ENCODE data around the gene ANXA4. TPM values are rescaled to one million over a fixed set of nuclear protein-coding genes. Genes with fewer than 3 reads are reported as not detected.

Gene ANXA4
- total and polyA plus RNA-seq, 2 experiments from 2014 or later = 35.7 to 113 TPM

DNA sequence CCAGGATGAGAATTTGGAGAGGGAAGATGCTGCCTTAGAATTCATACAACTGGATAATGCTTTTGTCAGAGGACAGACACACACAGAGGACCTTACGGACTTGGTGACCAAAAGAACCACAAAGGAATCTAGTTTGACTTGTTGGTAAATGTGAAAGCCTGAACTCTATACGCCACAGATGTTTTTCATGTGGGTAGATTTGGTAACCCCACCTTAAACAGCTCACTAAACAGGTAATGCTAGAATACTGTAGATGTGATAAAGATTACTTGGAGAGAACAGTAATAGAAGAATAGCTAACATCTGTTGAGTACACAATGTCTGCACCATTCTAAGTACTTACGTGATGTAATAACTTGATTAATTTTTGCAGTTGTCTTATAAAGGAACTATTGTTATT lies 24.1 kb downstream of the ANXA4 start:
- TF ChIP-seq EZH2 (IDR thresholded peaks at IDR 0.05; ENCODE audit: insufficient read depth, poor library complexity, severe bottlenecking) (no peak), EZH2phosphoT487 (IDR thresholded peaks at IDR 0.05; ENCODE audit: insufficient read depth, low read depth) (no peak)
- H3K27me3 ChIP-seq (replicated peaks; ENCODE audit: insufficient read depth) = no peaks in the 10 kb centered on the region
- H4K20me1 ChIP-seq (ENCODE audit: insufficient read depth) = no peaks in the 10 kb centered on the region
- H3K4me3 ChIP-seq = no peak overlapping the region
- no peak overlapping the region for H2AFZ ChIP-seq
- in situ Hi-C loops (cut with MboI) = no loop called here
- H3K36me3 ChIP-seq (ENCODE audit: low read depth) = no peaks in the 10 kb centered on the region
- H3K9me3 ChIP-seq (ENCODE audit: low read depth) = no peaks in the 10 kb centered on the region
- H3F3A ChIP-seq (ENCODE audit: insufficient read depth) = peaks cover 40% of the 10 kb centered on the region
- WGBS, 2 experiments (ENCODE audit: low coverage in 1 of 2, low lambda C conversion rate in 2 of 2, missing lambda C conversion rate in 2 of 2) = 75 to 79% methylated on average over 3 of the region's 3 CpGs
- H3K4me2 ChIP-seq (ENCODE audit: unreplicated experiment) = no peak overlapping the region
- H3K27ac ChIP-seq = no peak overlapping the region
- no peaks in the 10 kb centered on the region for H3K9me2 ChIP-seq (ENCODE audit: insufficient read depth)
- no peak overlapping the region for H3K9ac ChIP-seq
- DNase-seq = no peak
- peaks cover 48% of the 10 kb centered on the region for H3K4me1 ChIP-seq (ENCODE audit: insufficient read depth)
- H3K79me2 ChIP-seq (ENCODE audit: insufficient read depth) = peaks cover 68% of the 10 kb centered on the region

DNA sequence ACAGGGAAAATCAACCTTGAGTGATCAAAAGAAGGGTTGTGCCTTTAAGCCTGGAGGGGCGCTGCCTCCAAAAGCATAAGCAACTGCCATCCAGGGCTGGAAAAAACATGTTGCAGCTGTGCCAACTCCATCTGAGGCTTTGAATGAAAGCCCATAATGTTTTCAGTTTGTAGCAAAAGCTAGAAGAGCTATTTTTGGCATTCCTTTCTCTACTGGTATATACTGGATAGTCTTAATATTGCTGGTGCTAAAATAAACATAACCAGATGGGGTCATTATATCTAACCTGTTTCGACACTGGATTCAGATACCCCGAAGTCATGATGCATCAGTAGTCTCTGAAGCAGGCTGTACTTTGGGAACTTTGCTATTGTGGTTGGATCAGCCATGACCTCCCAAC lies 25.1 kb downstream of the ANXA4 start:
- Histone ChIP-seq H3K27ac (peak overlapping the region; percentile 93), H4K20me1 (ENCODE audit: insufficient read depth) (no peaks in the 10 kb centered on the region), H3K9me2 (ENCODE audit: insufficient read depth) (no peaks in the 10 kb centered on the region), H3K9me3 (ENCODE audit: low read depth) (no peaks in the 10 kb centered on the region), H3K27me3 (replicated peaks; ENCODE audit: insufficient read depth) (no peaks in the 10 kb centered on the region), H3K4me1 (ENCODE audit: insufficient read depth) (peaks cover 54% of the 10 kb centered on the region), H3K36me3 (ENCODE audit: low read depth) (no peaks in the 10 kb centered on the region), H3F3A (ENCODE audit: insufficient read depth) (peaks cover 46% of the 10 kb centered on the region), H3K79me2 (ENCODE audit: insufficient read depth) (peaks cover 69% of the 10 kb centered on the region), H2AFZ (peak overlapping the region; percentile 35; the same call in 1 of the 2 replicates), H3K4me2 (ENCODE audit: unreplicated experiment) (peak overlapping the region; percentile 61), H3K9ac (peak overlapping the region; percentile 76), H3K4me3 (no peak overlapping the region)
- DNase-seq = peak; percentile 83
- TF ChIP-seq EZH2phosphoT487 (IDR thresholded peaks at IDR 0.05; ENCODE audit: insufficient read depth, low read depth) = no peak
- no peak for TF ChIP-seq EZH2 (IDR thresholded peaks at IDR 0.05; ENCODE audit: insufficient read depth, poor library complexity, severe bottlenecking)
- in situ Hi-C loops (cut with MboI) = no loop called here
- WGBS, 2 experiments (ENCODE audit: low coverage in 1 of 2, low lambda C conversion rate in 2 of 2, missing lambda C conversion rate in 2 of 2) = 10 to 12% methylated on average over 3 of the region's 3 CpGs

DNA sequence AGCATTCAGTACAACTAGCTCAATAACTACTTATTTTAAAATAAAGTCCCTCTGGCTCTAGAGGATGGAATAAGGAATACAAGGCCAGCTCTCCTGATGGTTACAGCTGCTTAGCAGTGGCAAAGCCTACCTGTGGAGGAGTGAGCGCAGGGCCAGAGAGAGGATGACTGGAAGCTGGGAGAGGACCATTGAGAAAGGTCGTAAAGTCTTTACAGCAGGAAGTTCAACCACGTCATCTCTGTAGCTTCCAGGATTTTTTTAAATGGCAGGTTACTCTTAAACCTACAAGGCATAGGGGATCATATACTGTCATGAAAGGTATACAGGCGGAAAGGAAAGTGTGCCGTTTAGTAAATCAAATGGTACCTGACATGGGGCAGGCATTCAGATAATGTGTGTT lies 26.3 kb downstream of the ANXA4 start:
- Histone ChIP-seq H3K9ac (no peak overlapping the region), H3K4me1 (ENCODE audit: insufficient read depth) (peaks cover 45% of the 10 kb centered on the region), H4K20me1 (ENCODE audit: insufficient read depth) (no peaks in the 10 kb centered on the region), H3K36me3 (ENCODE audit: low read depth) (no peaks in the 10 kb centered on the region), H3K9me2 (ENCODE audit: insufficient read depth) (no peaks in the 10 kb centered on the region), H3K27ac (no peak overlapping the region), H2AFZ (no peak overlapping the region), H3K27me3 (replicated peaks; ENCODE audit: insufficient read depth) (no peaks in the 10 kb centered on the region), H3K9me3 (ENCODE audit: low read depth) (no peaks in the 10 kb centered on the region), H3K79me2 (ENCODE audit: insufficient read depth) (peaks cover 76% of the 10 kb centered on the region), H3F3A (ENCODE audit: insufficient read depth) (peaks cover 45% of the 10 kb centered on the region), H3K4me2 (ENCODE audit: unreplicated experiment) (no peak overlapping the region), H3K4me3 (no peak overlapping the region)
- no peak for TF ChIP-seq EZH2phosphoT487 (IDR thresholded peaks at IDR 0.05; ENCODE audit: insufficient read depth, low read depth)
- no peak for TF ChIP-seq EZH2 (IDR thresholded peaks at IDR 0.05; ENCODE audit: insufficient read depth, poor library complexity, severe bottlenecking)
- WGBS, 2 experiments (ENCODE audit: low coverage in 1 of 2, low lambda C conversion rate in 2 of 2, missing lambda C conversion rate in 2 of 2) = 90 to 91% methylated on average over 5 of the region's 5 CpGs
- in situ Hi-C loops (cut with MboI) = no loop called here
- no peak for DNase-seq

DNA sequence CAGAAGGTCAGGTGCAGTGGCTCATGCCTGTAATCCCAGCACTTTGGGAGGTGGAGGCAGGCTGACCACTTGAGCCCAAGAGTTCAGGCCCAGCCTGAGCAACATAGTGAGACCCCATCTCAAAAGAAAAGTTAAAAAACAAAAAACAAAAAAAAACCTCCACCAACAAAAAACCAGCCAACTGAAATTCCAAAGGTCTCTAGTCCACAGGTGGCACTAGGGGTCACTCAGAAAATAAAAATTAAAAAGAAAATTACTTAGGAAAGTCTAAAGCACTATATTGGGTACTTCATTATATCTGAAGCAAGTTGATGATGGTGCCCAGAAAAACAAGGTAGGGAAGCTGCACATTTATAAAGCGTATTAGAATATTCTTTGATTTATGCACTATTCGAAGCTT lies 26.9 kb downstream of the ANXA4 start:
- Histone ChIP-seq H2AFZ (no peak overlapping the region), H3K36me3 (ENCODE audit: low read depth) (no peaks in the 10 kb centered on the region), H3K9me3 (ENCODE audit: low read depth) (no peaks in the 10 kb centered on the region), H3K9me2 (ENCODE audit: insufficient read depth) (no peaks in the 10 kb centered on the region), H3K79me2 (ENCODE audit: insufficient read depth) (peaks cover 74% of the 10 kb centered on the region), H3K27me3 (replicated peaks; ENCODE audit: insufficient read depth) (no peaks in the 10 kb centered on the region), H3F3A (ENCODE audit: insufficient read depth) (peaks cover 45% of the 10 kb centered on the region), H3K27ac (no peak overlapping the region), H4K20me1 (ENCODE audit: insufficient read depth) (no peaks in the 10 kb centered on the region), H3K4me2 (ENCODE audit: unreplicated experiment) (no peak overlapping the region), H3K9ac (no peak overlapping the region), H3K4me3 (no peak overlapping the region), H3K4me1 (ENCODE audit: insufficient read depth) (peaks cover 45% of the 10 kb centered on the region)
- no peak for DNase-seq
- in situ Hi-C loops (cut with MboI) = no loop called here
- TF ChIP-seq EZH2phosphoT487 (IDR thresholded peaks at IDR 0.05; ENCODE audit: insufficient read depth, low read depth) (no peak), EZH2 (IDR thresholded peaks at IDR 0.05; ENCODE audit: insufficient read depth, poor library complexity, severe bottlenecking) (no peak)
- WGBS, 2 experiments (ENCODE audit: low coverage in 1 of 2, low lambda C conversion rate in 2 of 2, missing lambda C conversion rate in 2 of 2) = 95 to 96% methylated on average over 2 of the region's 2 CpGs

DNA sequence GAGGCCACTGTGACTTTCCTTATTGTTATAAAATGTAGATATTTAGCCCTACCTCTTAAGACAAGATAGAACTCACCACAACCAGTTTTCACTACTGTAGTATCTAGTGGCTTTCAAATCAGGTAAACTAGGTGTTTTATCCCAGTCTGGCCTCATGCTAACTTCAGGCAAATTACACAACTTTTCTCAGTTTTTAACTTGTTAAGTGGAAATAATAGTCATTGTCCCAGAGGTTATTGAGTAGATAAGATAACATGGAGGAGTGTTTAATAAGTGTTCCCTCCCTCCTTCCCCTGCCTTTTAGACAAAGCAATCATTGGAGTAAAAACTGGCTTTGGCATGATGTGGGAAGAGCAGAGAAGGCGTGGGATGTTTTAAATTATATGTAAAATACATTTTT lies 27.3 kb downstream of the ANXA4 start:
- no peak for TF ChIP-seq EZH2 (IDR thresholded peaks at IDR 0.05; ENCODE audit: insufficient read depth, poor library complexity, severe bottlenecking)
- TF ChIP-seq EZH2phosphoT487 (IDR thresholded peaks at IDR 0.05; ENCODE audit: insufficient read depth, low read depth) = no peak
- Histone ChIP-seq H3F3A (ENCODE audit: insufficient read depth) (peaks cover 40% of the 10 kb centered on the region), H3K27me3 (replicated peaks; ENCODE audit: insufficient read depth) (no peaks in the 10 kb centered on the region), H3K9me2 (ENCODE audit: insufficient read depth) (no peaks in the 10 kb centered on the region), H3K79me2 (ENCODE audit: insufficient read depth) (peaks cover 73% of the 10 kb centered on the region), H3K36me3 (ENCODE audit: low read depth) (no peaks in the 10 kb centered on the region), H4K20me1 (ENCODE audit: insufficient read depth) (no peaks in the 10 kb centered on the region), H2AFZ (peak overlapping the region; percentile 33; the same call in 1 of the 2 replicates), H3K4me1 (ENCODE audit: insufficient read depth) (peaks cover 45% of the 10 kb centered on the region), H3K9ac (peak overlapping the region; percentile 77), H3K4me2 (ENCODE audit: unreplicated experiment) (no peak overlapping the region), H3K27ac (peak overlapping the region; percentile 93), H3K9me3 (ENCODE audit: low read depth) (no peaks in the 10 kb centered on the region), H3K4me3 (no peak overlapping the region)
- DNase-seq = no peak
- in situ Hi-C loops (cut with MboI) = no loop called here
- 35 to 71% methylated on average over 1 of the region's 1 CpG for WGBS, 2 experiments (ENCODE audit: low coverage in 1 of 2, low lambda C conversion rate in 2 of 2, missing lambda C conversion rate in 2 of 2)

Data from GM23248 (cell line).